DOHH2 (cell line): ENCODE measurements around the gene MICAL3.

ENCODE experiments used
- CTCF ChIP-seq: fragments of 200-600 bp; sonication (generic); IDR thresholded peaks from one replicate; pipeline ENCODE4 v1.5.1; 2014; ENCODE audit warnings: antibody characterized with exemption, mild to moderate bottlenecking, low read depth, low read length; ENCODE audit not compliant: poor library complexity, severe bottlenecking
- EZH2phosphoT487 ChIP-seq: fragments of 200-600 bp; sonication (generic); IDR thresholded peaks from 2 replicates; pipeline ENCODE4 v1.6.1; 2017; ENCODE audit warnings: borderline replicate concordance, mild to moderate bottlenecking, antibody characterized with exemption, low read length, moderate library complexity, mixed read lengths

- TF ChIP-seq CTCF (no peak), EZH2phosphoT487 (no peak)
These were observed 233.2 kb downstream of the MICAL3 start for GRCh38 chr22:17791196-17791595.
